Measurements from ENCODE around the gene BBS2. TPM values are rescaled to one million over a fixed set of nuclear protein-coding genes. Genes with fewer than 3 reads are reported as not detected.
"Not testable (repeated sequence)": the region's sequence is repeated elsewhere in the genome, so short reads cannot be mapped to it uniquely, and the experiment has no call there.

The BBS2 gene
- total RNA-seq, 6 experiments from 2014 or later, result 26.2 to 33.3 (median 29.5) TPM

- Mint-ChIP-seq H3K9me3 (no peaks in the 10 kb centered on the region), H3K4me3 (no peak overlapping the region), H3K4me1 (ENCODE audit: low read depth) (no peaks in the 10 kb centered on the region), H3K27ac (no peak overlapping the region), H3K36me3 (ENCODE audit: low read depth) (peaks cover 23% of the 10 kb centered on the region), H3K27me3 (ENCODE audit: insufficient read depth) (no peaks in the 10 kb centered on the region)
- no peak for DNase-seq
- TF ChIP-seq CTCF (IDR thresholded peaks at IDR 0.05), result no peak
Measured at GRCh38 chr16:56491657-56492261, 28.1 kb downstream of the BBS2 start.

GRCh38 chr16:56488868-56489267 lies 31.0 kb downstream of the BBS2 start:
- not testable (repeated sequence) for H3K9me3 Mint-ChIP-seq; DNase-seq; H3K4me3 Mint-ChIP-seq; H3K27me3 Mint-ChIP-seq (ENCODE audit: insufficient read depth); H3K4me1 Mint-ChIP-seq (ENCODE audit: low read depth); H3K27ac Mint-ChIP-seq
- H3K36me3 Mint-ChIP-seq (ENCODE audit: low read depth), result peaks cover 25% of the 10 kb centered on the region

- no peak for TF ChIP-seq CTCF (IDR thresholded peaks at IDR 0.05)
- no peaks in the 10 kb centered on the region for H3K9me3 Mint-ChIP-seq
- no peaks in the 10 kb centered on the region for H3K4me1 Mint-ChIP-seq (ENCODE audit: low read depth)
- no peaks in the 10 kb centered on the region for H3K27me3 Mint-ChIP-seq (ENCODE audit: insufficient read depth)
- no peak for DNase-seq
- H3K36me3 Mint-ChIP-seq (ENCODE audit: low read depth), result peaks cover 19% of the 10 kb centered on the region
- H3K27ac Mint-ChIP-seq, result no peak overlapping the region; the same call in 1 of the 2 replicates
- H3K4me3 Mint-ChIP-seq, result no peak overlapping the region
Measured at GRCh38 chr16:56488035-56488434, 31.8 kb downstream of the BBS2 start.

GRCh38 chr16:56483394-56483793 lies 36.4 kb downstream of the BBS2 start:
- TF ChIP-seq CTCF (IDR thresholded peaks at IDR 0.05), result no peak
- Mint-ChIP-seq H3K27ac (no peak overlapping the region), H3K4me1 (ENCODE audit: low read depth) (peaks cover 15% of the 10 kb centered on the region), H3K9me3 (no peaks in the 10 kb centered on the region), H3K27me3 (ENCODE audit: insufficient read depth) (no peaks in the 10 kb centered on the region), H3K36me3 (ENCODE audit: low read depth) (peaks cover 26% of the 10 kb centered on the region), H3K4me3 (no peak overlapping the region)
- no peak for DNase-seq

GRCh38 chr16:56482683-56483236 lies 37.1 kb downstream of the BBS2 start:
- H3K36me3 Mint-ChIP-seq (ENCODE audit: low read depth), result peaks cover 28% of the 10 kb centered on the region

More at GRCh38 chr16:56482683-56483236, 37.1 kb downstream of the BBS2 start:
- Mint-ChIP-seq H3K4me1 (ENCODE audit: low read depth) (peaks cover 18% of the 10 kb centered on the region), H3K9me3 (no peaks in the 10 kb centered on the region), H3K27ac (no peak overlapping the region), H3K27me3 (ENCODE audit: insufficient read depth) (no peaks in the 10 kb centered on the region), H3K4me3 (no peak overlapping the region)
- DNase-seq, result no peak
- no peak for TF ChIP-seq CTCF (IDR thresholded peaks at IDR 0.05)

Data from HFFc6 (cell line).